HG03175 (cell line): Measurements from ENCODE around the gene LEKR1.
A peak's percentile ranks its signal among the peaks of the same experiment; 100 is the strongest.

Experiments used
- ATAC-seq: cut with Tn5 transposase; IDR thresholded peaks from one replicate; pipeline ENCODE4 v1.9.1; 2021; ENCODE audit warnings: mild to moderate bottlenecking, moderate library complexity; ENCODE audit not compliant: unreplicated experiment

The LEKR1 gene

GRCh38 chr3:157075693-157076420 lies 249.7 kb downstream of the LEKR1 start:
- no peak for ATAC-seq

GRCh38 chr3:157077565-157077991 lies 251.4 kb downstream of the LEKR1 start:
- ATAC-seq: no peak

GRCh38 chr3:157078131-157078810 lies 252.1 kb downstream of the LEKR1 start:
- no peak for ATAC-seq

GRCh38 chr3:157078811-157079185 lies 252.6 kb downstream of the LEKR1 start:
- ATAC-seq: no peak

GRCh38 chr3:157079676-157080369 lies 253.7 kb downstream of the LEKR1 start:
- ATAC-seq: no peak

- peak; percentile 88 for ATAC-seq
Measured at GRCh38 chr3:157081626-157082210, 255.6 kb downstream of the LEKR1 start.

GRCh38 chr3:157082305-157082982 lies 256.3 kb downstream of the LEKR1 start:
- ATAC-seq: no peak

- ATAC-seq: no peak
Measured at GRCh38 chr3:157083824-157084223, 257.7 kb downstream of the LEKR1 start.

- no peak for ATAC-seq
Measured at GRCh38 chr3:157086060-157086750, 260.1 kb downstream of the LEKR1 start.

- ATAC-seq: no peak
Measured at GRCh38 chr3:157086775-157087174, 260.6 kb downstream of the LEKR1 start.

GRCh38 chr3:157087373-157087772 lies 261.2 kb downstream of the LEKR1 start:
- no peak for ATAC-seq

- ATAC-seq: no peak
Measured at GRCh38 chr3:157087780-157088600, 261.8 kb downstream of the LEKR1 start.

- peak; percentile 80 for ATAC-seq
Measured at GRCh38 chr3:157088601-157089454, 262.7 kb downstream of the LEKR1 start.

- peak; percentile 21 for ATAC-seq
Measured at GRCh38 chr3:157089455-157090221, 263.5 kb downstream of the LEKR1 start.

- no peak for ATAC-seq
Measured at GRCh38 chr3:157091083-157091833, 265.1 kb downstream of the LEKR1 start.

- no peak for ATAC-seq
Measured at GRCh38 chr3:157092230-157092629, 266.1 kb downstream of the LEKR1 start.

GRCh38 chr3:157093096-157093495 lies 266.9 kb downstream of the LEKR1 start:
- no peak for ATAC-seq
